GM12864 (cell line): ENCODE measurements around the gene MET.

Source experiments
- DNase-seq: peaks from one replicate; pipeline ENCODE4 v3.0.0-alpha.2; 2011; ENCODE audit warnings: low read depth
- H3K4me3 ChIP-seq: 2 replicates; pipeline ENCODE4 v1.5.1; 2011; ENCODE audit warnings: mild to moderate bottlenecking, low read depth, low read length, control low read depth
- TF ChIP-seq, protein P1 (sequence below): IDR thresholded peaks from 2 replicates; pipeline ENCODE4 v1.5.1; 2011; ENCODE audit warnings: low read depth, mild to moderate bottlenecking, moderate library complexity, low read length, control low read depth, inconsistent platforms; ENCODE audit errors: missing control alignments

MET gene

DNA sequence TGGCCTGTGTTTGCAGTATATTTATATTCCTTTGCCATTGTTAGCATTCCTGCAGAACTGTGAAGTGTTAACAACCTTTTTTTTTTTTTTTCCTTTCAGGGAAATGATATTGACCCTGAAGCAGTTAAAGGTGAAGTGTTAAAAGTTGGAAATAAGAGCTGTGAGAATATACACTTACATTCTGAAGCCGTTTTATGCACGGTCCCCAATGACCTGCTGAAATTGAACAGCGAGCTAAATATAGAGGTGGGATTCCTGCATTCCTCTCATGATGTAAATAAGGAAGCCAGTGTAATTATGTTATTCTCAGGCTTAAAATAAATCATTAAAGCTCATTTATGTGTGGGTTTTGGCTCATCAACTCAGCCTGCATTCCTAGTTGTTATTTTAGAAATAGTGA is 97.5 kb downstream of the MET start:
- no peak overlapping the region for H3K4me3 ChIP-seq
- TF ChIP-seq, protein P1, sequence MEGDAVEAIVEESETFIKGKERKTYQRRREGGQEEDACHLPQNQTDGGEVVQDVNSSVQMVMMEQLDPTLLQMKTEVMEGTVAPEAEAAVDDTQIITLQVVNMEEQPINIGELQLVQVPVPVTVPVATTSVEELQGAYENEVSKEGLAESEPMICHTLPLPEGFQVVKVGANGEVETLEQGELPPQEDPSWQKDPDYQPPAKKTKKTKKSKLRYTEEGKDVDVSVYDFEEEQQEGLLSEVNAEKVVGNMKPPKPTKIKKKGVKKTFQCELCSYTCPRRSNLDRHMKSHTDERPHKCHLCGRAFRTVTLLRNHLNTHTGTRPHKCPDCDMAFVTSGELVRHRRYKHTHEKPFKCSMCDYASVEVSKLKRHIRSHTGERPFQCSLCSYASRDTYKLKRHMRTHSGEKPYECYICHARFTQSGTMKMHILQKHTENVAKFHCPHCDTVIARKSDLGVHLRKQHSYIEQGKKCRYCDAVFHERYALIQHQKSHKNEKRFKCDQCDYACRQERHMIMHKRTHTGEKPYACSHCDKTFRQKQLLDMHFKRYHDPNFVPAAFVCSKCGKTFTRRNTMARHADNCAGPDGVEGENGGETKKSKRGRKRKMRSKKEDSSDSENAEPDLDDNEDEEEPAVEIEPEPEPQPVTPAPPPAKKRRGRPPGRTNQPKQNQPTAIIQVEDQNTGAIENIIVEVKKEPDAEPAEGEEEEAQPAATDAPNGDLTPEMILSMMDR = no peak
- DNase-seq = no peak

DNA sequence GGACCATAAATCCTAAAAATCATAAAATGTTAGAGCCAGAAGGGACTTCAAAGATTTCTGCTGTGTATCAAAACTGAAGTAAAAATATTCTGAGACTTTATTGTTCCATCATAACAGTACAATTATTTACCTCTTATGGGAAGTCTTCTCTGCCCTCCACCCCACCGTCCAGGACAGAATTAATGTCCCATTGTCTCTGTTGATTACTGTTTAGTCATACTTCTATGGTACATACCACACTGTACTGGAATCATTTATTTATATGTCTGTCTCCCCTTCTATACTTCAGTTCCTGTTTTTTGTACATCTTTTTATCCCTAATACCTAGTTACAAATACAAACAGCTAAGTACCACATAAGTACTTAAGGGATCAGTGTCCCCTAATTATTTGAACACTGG is 98.9 kb downstream of the MET start:
- H3K4me3 ChIP-seq = no peak overlapping the region
- DNase-seq = no peak
- TF ChIP-seq, protein P1 = no peak

DNA sequence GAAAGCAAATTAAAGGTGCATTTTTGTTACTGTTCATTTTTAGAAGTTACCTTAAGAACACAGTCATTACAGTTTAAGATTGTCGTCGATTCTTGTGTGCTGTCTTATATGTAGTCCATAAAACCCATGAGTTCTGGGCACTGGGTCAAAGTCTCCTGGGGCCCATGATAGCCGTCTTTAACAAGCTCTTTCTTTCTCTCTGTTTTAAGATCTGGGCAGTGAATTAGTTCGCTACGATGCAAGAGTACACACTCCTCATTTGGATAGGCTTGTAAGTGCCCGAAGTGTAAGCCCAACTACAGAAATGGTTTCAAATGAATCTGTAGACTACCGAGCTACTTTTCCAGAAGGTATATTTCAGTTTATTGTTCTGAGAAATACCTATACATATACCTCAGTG is 99.6 kb downstream of the MET start:
- DNase-seq = no peak
- no peak overlapping the region for H3K4me3 ChIP-seq
- TF ChIP-seq, protein P1 = no peak

DNA sequence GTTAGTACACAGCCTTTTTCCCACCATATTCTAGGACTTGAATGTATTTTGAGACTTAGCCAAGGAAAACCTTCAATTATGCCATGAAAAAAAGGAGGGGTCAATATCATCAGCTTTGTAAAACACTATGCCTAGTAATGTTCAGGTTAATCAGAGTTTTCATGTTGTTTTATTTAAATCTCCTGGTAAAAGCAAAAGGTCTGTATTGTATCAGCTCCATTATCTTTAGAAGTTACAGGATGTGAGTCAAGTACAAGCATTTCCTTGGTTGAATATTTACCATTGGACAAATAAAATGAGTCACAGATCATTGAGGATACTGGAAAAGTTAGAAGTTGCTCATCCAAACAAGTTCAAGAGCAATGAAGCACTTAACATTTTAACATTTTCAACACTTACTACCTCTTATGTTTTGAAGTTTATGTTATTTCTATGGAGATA is 100.4 kb downstream of the MET start:
- TF ChIP-seq, protein P1 = no peak
- no peak for DNase-seq
- H3K4me3 ChIP-seq = no peak overlapping the region

DNA sequence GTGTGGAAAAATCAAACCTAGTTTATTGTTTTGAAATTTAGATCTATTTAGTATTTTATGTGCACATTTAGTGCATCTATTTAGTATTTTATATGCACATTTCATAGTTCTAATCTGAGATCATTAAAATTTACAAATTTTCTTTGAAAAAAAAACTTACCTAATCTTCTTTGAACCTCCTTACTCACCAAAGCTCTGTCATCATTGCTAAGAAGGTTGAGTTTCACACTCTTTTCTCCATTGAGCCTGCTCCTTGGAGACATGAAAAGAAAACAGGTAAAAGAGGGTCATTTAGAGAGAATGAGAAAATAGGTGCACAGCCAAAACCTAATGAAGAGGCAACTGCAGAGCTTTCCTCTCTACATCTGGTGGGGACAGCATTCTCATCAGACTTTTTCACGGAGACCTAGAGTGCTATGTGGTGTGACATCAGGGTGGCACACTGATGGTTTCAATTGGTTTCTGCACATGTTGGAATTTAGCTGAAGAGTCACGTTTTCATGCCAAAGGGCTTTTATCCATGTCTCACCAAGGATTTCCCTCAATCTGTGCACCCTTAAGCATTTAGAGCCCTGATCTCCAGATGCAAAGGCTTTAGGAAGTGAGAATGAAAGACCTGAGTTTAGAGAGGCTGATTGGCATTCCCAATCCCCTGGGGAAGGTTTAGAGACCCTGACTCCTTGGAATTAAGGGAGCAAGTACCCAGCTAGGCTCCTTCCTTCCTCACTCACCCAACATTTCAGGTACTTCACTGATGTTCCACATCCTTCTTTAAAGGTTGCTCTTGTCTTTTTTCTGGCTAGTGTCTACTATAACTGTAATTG is 101.1 kb downstream of the MET start:
- TF ChIP-seq, protein P1 = no peak
- no peak for DNase-seq
- no peak overlapping the region for H3K4me3 ChIP-seq

DNA sequence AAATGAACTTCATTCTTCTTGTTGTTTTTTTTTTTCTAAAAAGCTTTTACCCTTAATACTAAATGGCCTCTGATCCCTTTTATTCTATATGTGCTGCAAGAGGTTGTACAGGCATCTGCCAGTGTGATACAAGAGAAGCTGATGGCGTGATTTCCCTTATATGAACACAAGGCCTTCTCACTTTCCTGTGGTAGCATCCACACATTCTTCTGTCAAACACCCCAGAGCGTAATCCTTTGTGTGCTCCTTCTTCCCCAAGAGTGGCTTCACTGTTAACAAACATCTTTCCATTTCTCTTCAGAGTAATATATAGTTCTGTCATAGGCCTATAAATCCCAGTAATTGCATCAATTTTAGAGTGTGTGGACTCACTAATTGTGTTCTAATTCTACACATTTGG is 104.0 kb downstream of the MET start:
- no peak for DNase-seq
- TF ChIP-seq, protein P1 = no peak
- H3K4me3 ChIP-seq = no peak overlapping the region
